ENCODE measurements around the gene FAF1. TPM values are rescaled to one million over a fixed set of nuclear protein-coding genes. Genes with fewer than 3 reads are reported as not detected.

FAF1 gene
- total RNA-seq, 1 experiment from 2014 or later = 112 TPM

DNA sequence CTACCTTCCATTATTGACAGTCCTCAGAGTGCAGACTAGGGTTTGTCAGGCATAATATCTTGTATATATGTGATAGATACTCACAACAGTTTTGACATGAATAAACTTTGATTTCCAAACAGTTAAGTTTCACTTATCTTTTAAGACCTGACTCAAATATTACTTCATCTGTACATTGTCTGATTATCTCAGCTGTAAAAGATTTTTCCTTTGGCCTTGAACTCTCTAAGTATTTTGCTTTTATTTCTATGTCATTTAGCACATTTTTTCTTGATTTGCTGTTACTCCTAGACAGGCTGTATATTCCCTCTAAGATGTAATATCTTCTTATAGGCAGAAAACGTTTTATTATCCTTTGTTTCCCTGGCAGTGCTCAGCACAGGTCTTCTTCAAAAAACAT lies 471.2 kb downstream of the FAF1 start:
- Histone ChIP-seq H3K79me2 (ENCODE audit: low read length) (no peaks in the 10 kb centered on the region), H3K9me3 (ENCODE audit: low read length) (no peaks in the 10 kb centered on the region), H3K27me3 (ENCODE audit: low read length) (no peaks in the 10 kb centered on the region), H3K9ac (ENCODE audit: low read length) (no peak overlapping the region), H3K36me3 (ENCODE audit: insufficient read depth, low read length) (no peaks in the 10 kb centered on the region), H3K4me1 (ENCODE audit: low read length) (no peaks in the 10 kb centered on the region), H2AFZ (ENCODE audit: low read length) (no peak overlapping the region), H3K27ac (ENCODE audit: low read length) (no peak overlapping the region), H3K4me3 (ENCODE audit: low read length) (no peak overlapping the region), H3K4me2 (ENCODE audit: low read depth, low read length, poor library complexity, severe bottlenecking) (no peak overlapping the region), H4K20me1 (ENCODE audit: insufficient read depth, low read depth, low read length) (no peaks in the 10 kb centered on the region), H3K9me2 (replicated peaks; ENCODE audit: insufficient read depth, low read length) (no peaks in the 10 kb centered on the region)
- DNase-seq = no peak

DNA sequence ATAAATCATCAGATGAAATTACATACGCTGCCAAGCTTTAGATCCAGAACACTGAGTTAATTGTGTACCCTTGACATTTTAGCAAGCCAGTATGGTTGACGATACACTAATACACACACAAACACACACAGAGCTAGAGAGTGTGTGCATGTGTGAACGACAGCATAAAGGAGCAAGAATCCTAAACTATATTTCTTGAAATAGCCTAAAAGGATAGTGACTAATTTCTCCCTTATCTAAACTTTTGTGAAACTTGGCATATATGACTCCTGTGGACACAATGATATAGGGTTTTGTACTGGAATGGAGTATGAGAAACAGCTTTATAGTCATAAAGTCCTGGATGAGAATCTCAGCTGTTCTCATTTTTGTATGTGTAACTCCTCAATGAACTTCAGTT lies 471.7 kb downstream of the FAF1 start:
- no peak overlapping the region for H2AFZ ChIP-seq (ENCODE audit: low read length)
- no peaks in the 10 kb centered on the region for H3K9me3 ChIP-seq (ENCODE audit: low read length)
- no peak overlapping the region for H3K27ac ChIP-seq (ENCODE audit: low read length)
- no peaks in the 10 kb centered on the region for H3K9me2 ChIP-seq (replicated peaks; ENCODE audit: insufficient read depth, low read length)
- H3K36me3 ChIP-seq (ENCODE audit: insufficient read depth, low read length) = no peaks in the 10 kb centered on the region
- DNase-seq = no peak
- no peaks in the 10 kb centered on the region for H3K79me2 ChIP-seq (ENCODE audit: low read length)
- no peaks in the 10 kb centered on the region; the same call in 1 of the 2 replicates for H3K4me1 ChIP-seq (ENCODE audit: low read length)
- no peak overlapping the region for H3K4me3 ChIP-seq (ENCODE audit: low read length)
- H3K4me2 ChIP-seq (ENCODE audit: low read depth, low read length, poor library complexity, severe bottlenecking) = no peak overlapping the region
- no peaks in the 10 kb centered on the region for H3K27me3 ChIP-seq (ENCODE audit: low read length)
- H4K20me1 ChIP-seq (ENCODE audit: insufficient read depth, low read depth, low read length) = no peaks in the 10 kb centered on the region
- no peak overlapping the region for H3K9ac ChIP-seq (ENCODE audit: low read length)

DNA sequence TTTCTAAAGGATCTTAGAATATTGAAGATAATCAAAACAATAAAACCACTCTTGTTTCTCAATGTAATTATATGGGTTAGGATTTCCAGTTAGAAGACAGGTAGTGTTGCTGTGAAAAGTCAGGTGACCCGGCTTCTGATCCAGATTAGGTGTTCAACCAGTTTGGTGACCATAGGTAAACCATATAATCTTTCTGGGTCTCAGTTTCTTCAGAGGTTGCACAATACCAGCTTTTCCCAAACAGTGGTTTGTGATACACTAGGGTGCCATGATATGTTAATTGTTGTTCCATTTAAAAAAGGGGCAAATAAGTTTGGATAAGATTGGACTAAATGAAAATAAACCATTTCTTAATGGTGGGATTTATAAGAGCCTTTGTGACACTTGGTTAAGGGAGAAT lies 472.3 kb downstream of the FAF1 start:
- Histone ChIP-seq H3K4me1 (ENCODE audit: low read length) (no peaks in the 10 kb centered on the region; the same call in 1 of the 2 replicates), H3K36me3 (ENCODE audit: insufficient read depth, low read length) (no peaks in the 10 kb centered on the region), H2AFZ (ENCODE audit: low read length) (no peak overlapping the region), H3K9me2 (replicated peaks; ENCODE audit: insufficient read depth, low read length) (no peaks in the 10 kb centered on the region), H3K9ac (ENCODE audit: low read length) (no peak overlapping the region), H3K79me2 (ENCODE audit: low read length) (no peaks in the 10 kb centered on the region), H3K4me3 (ENCODE audit: low read length) (no peak overlapping the region), H3K9me3 (ENCODE audit: low read length) (no peaks in the 10 kb centered on the region), H3K27me3 (ENCODE audit: low read length) (no peaks in the 10 kb centered on the region), H3K27ac (ENCODE audit: low read length) (no peak overlapping the region), H3K4me2 (ENCODE audit: low read depth, low read length, poor library complexity, severe bottlenecking) (no peak overlapping the region), H4K20me1 (ENCODE audit: insufficient read depth, low read depth, low read length) (no peaks in the 10 kb centered on the region)
- no peak for DNase-seq

GRCh38 chr1:50481142-50481736 lies 478.8 kb downstream of the FAF1 start:
- no peak for DNase-seq
- Histone ChIP-seq H3K27ac (ENCODE audit: low read length) (no peak overlapping the region), H3K4me3 (ENCODE audit: low read length) (no peak overlapping the region), H3K36me3 (ENCODE audit: insufficient read depth, low read length) (no peaks in the 10 kb centered on the region), H3K9me2 (replicated peaks; ENCODE audit: insufficient read depth, low read length) (no peaks in the 10 kb centered on the region), H2AFZ (ENCODE audit: low read length) (no peak overlapping the region), H3K4me1 (ENCODE audit: low read length) (peaks cover 16% of the 10 kb centered on the region), H4K20me1 (ENCODE audit: insufficient read depth, low read depth, low read length) (no peaks in the 10 kb centered on the region), H3K9ac (ENCODE audit: low read length) (no peak overlapping the region), H3K27me3 (ENCODE audit: low read length) (no peaks in the 10 kb centered on the region), H3K4me2 (ENCODE audit: low read depth, low read length, poor library complexity, severe bottlenecking) (no peak overlapping the region), H3K79me2 (ENCODE audit: low read length) (no peaks in the 10 kb centered on the region), H3K9me3 (ENCODE audit: low read length) (no peaks in the 10 kb centered on the region)

- Histone ChIP-seq H3K9ac (ENCODE audit: low read length) (no peak overlapping the region), H3K4me1 (ENCODE audit: low read length) (peaks cover 16% of the 10 kb centered on the region), H3K36me3 (ENCODE audit: insufficient read depth, low read length) (0 out of 2 replicates have a peak, but pooled peaks cover 5% of the 10 kb centered on the region), H3K27ac (ENCODE audit: low read length) (0 out of 2 replicates have a peak overlapping the region, but pooled peaks have one; percentile 18), H3K79me2 (ENCODE audit: low read length) (no peaks in the 10 kb centered on the region), H3K27me3 (ENCODE audit: low read length) (no peaks in the 10 kb centered on the region), H3K9me2 (replicated peaks; ENCODE audit: insufficient read depth, low read length) (no peaks in the 10 kb centered on the region), H4K20me1 (ENCODE audit: insufficient read depth, low read depth, low read length) (no peaks in the 10 kb centered on the region), H3K4me3 (ENCODE audit: low read length) (no peak overlapping the region), H2AFZ (ENCODE audit: low read length) (no peak overlapping the region), H3K4me2 (ENCODE audit: low read depth, low read length, poor library complexity, severe bottlenecking) (no peak overlapping the region), H3K9me3 (ENCODE audit: low read length) (no peaks in the 10 kb centered on the region)
- no peak for DNase-seq
These were observed 483.3 kb downstream of the FAF1 start for GRCh38 chr1:50476800-50477199.

- Histone ChIP-seq H3K4me2 (ENCODE audit: low read depth, low read length, poor library complexity, severe bottlenecking) (no peak overlapping the region), H4K20me1 (ENCODE audit: insufficient read depth, low read depth, low read length) (no peaks in the 10 kb centered on the region), H3K36me3 (ENCODE audit: insufficient read depth, low read length) (0 out of 2 replicates have a peak, but pooled peaks cover 5% of the 10 kb centered on the region), H3K27ac (ENCODE audit: low read length) (no peak overlapping the region), H3K79me2 (ENCODE audit: low read length) (no peaks in the 10 kb centered on the region), H3K9me2 (replicated peaks; ENCODE audit: insufficient read depth, low read length) (no peaks in the 10 kb centered on the region), H3K9ac (ENCODE audit: low read length) (no peak overlapping the region), H3K4me1 (ENCODE audit: low read length) (peaks cover 16% of the 10 kb centered on the region), H3K27me3 (ENCODE audit: low read length) (no peaks in the 10 kb centered on the region), H2AFZ (ENCODE audit: low read length) (no peak overlapping the region), H3K9me3 (ENCODE audit: low read length) (no peaks in the 10 kb centered on the region), H3K4me3 (ENCODE audit: low read length) (no peak overlapping the region)
- DNase-seq = no peak
These were observed 484.9 kb downstream of the FAF1 start for GRCh38 chr1:50474859-50475809.

DNA sequence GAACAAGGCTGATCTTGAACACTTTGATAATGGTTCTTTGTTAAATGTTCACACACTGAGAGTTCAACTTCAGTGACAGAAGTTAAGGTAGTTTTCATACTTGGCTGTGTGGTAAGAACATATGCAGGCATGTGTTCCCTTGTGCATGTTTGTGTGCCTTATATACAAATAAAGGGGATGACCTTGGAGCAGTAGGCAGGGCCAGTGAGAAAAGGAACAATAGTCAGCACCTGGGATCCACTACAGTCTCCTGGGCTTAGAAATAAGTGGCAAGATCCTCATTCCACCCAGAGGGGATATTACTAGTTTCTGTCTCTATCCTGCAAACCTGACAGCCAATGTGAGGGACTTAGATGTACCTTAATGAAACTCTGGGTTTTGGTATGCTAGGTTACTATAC lies 486.6 kb downstream of the FAF1 start:
- Histone ChIP-seq H4K20me1 (ENCODE audit: insufficient read depth, low read depth, low read length) (no peaks in the 10 kb centered on the region), H3K4me3 (ENCODE audit: low read length) (no peak overlapping the region), H3K9ac (ENCODE audit: low read length) (no peak overlapping the region), H3K79me2 (ENCODE audit: low read length) (no peaks in the 10 kb centered on the region), H3K4me1 (ENCODE audit: low read length) (peaks cover 11% of the 10 kb centered on the region), H3K9me3 (ENCODE audit: low read length) (no peaks in the 10 kb centered on the region), H3K27ac (ENCODE audit: low read length) (no peak overlapping the region), H3K9me2 (replicated peaks; ENCODE audit: insufficient read depth, low read length) (no peaks in the 10 kb centered on the region), H3K27me3 (ENCODE audit: low read length) (no peaks in the 10 kb centered on the region), H3K4me2 (ENCODE audit: low read depth, low read length, poor library complexity, severe bottlenecking) (no peak overlapping the region), H2AFZ (ENCODE audit: low read length) (no peak overlapping the region), H3K36me3 (ENCODE audit: insufficient read depth, low read length) (0 out of 2 replicates have a peak, but pooled peaks cover 5% of the 10 kb centered on the region)
- DNase-seq = no peak

DNA sequence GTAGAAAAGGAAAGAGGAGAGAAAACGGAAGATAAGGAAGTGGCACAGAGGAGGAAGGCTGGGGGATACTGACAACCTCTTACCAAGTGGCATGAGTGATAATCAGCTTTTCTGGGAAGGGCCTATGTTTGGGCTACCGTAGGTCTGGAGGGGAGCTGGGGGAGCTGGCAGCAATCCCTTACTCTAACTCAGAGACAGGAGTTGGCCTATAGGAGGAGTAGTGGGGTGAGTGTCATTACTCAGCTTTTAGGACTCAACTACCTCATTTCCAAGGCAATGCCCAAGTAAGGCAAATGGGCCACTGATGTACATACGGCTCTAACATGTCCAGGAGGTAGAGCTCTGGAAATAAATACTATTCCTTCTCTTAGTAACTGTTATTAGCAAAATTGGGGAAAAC lies 488.1 kb downstream of the FAF1 start:
- Histone ChIP-seq H4K20me1 (ENCODE audit: insufficient read depth, low read depth, low read length) (no peaks in the 10 kb centered on the region), H3K4me3 (ENCODE audit: low read length) (no peak overlapping the region), H3K9ac (ENCODE audit: low read length) (no peak overlapping the region), H3K79me2 (ENCODE audit: low read length) (no peaks in the 10 kb centered on the region), H3K27me3 (ENCODE audit: low read length) (no peaks in the 10 kb centered on the region), H3K4me1 (ENCODE audit: low read length) (peaks cover 3% of the 10 kb centered on the region), H3K27ac (ENCODE audit: low read length) (no peak overlapping the region), H3K4me2 (ENCODE audit: low read depth, low read length, poor library complexity, severe bottlenecking) (no peak overlapping the region), H3K9me3 (ENCODE audit: low read length) (no peaks in the 10 kb centered on the region), H3K36me3 (ENCODE audit: insufficient read depth, low read length) (0 out of 2 replicates have a peak, but pooled peaks cover 5% of the 10 kb centered on the region), H2AFZ (ENCODE audit: low read length) (no peak overlapping the region), H3K9me2 (replicated peaks; ENCODE audit: insufficient read depth, low read length) (no peaks in the 10 kb centered on the region)
- no peak for DNase-seq

All from Karpas-422 (cell line).